GM13977 (cell line): ENCODE results near the gene ZNF423.

Source experiments
- DNase-seq: peaks from one replicate; pipeline ENCODE4 v3.0.0; 2012; ENCODE audit warnings: low spot score
- in situ Hi-C: fragments of 300-500 bp; cut with MboI; formaldehyde crosslinking; loops from one replicate; pipeline ENCODE4 v1.12.0; 2022; ENCODE audit warnings: low sequenced_read_pairs, low pct_unique_long_range_greater_than_20kb, mixed read lengths, inconsistent platforms; ENCODE audit not compliant: unreplicated experiment
- TF ChIP-seq, protein P1 (sequence below): IDR thresholded peaks from 2 replicates; pipeline ENCODE4 v1.5.1; 2012; ENCODE audit warnings: mild to moderate bottlenecking, control low read depth; ENCODE audit not compliant: insufficient read depth; ENCODE audit errors: extremely low read depth, missing control alignments

Gene ZNF423

DNA sequence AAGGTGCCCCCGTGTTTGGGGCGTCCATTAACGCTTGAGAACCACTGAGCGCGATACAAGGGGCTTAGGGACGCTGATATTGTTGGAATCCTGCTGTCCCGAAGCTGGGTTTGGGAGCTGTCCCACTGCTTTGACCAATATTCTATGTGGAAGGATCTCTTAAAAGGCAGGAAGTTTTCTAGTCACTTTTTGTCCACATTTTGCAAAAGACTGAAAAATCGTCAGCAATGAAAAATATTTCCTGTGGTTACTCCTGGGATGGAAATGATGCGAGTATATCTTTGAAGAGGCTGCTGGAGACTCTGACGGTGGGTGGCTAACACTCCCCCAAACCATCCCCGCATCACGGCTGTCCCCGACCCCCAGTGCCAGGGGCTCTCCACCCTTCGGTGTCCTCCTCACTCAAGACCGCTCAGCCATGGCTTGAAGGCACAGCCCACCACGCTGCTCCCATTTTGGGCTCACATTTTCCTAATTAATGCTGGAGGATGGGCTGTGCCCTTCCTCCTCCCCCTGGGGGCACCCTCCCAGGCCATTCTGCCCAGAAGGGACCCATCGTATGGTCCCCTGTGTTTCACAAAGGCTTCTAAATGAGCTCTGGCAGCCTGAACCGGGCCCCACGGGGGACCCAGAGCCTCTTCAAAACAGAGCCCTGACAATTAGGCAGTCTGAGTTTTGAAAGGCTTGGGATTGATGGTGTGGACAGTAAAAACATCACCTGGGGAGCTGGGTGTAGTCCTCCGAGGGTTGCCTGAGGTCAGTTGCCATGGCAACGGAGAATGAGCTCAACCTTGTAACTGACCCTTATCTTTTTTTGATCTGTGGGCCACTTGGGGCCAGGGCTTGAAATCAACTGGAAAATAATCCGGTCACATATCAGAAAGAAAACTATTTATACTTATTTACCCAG is 323.7 kb downstream of the ZNF423 start:
- in situ Hi-C loops = no loop called here
- TF ChIP-seq, protein P1, sequence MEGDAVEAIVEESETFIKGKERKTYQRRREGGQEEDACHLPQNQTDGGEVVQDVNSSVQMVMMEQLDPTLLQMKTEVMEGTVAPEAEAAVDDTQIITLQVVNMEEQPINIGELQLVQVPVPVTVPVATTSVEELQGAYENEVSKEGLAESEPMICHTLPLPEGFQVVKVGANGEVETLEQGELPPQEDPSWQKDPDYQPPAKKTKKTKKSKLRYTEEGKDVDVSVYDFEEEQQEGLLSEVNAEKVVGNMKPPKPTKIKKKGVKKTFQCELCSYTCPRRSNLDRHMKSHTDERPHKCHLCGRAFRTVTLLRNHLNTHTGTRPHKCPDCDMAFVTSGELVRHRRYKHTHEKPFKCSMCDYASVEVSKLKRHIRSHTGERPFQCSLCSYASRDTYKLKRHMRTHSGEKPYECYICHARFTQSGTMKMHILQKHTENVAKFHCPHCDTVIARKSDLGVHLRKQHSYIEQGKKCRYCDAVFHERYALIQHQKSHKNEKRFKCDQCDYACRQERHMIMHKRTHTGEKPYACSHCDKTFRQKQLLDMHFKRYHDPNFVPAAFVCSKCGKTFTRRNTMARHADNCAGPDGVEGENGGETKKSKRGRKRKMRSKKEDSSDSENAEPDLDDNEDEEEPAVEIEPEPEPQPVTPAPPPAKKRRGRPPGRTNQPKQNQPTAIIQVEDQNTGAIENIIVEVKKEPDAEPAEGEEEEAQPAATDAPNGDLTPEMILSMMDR = no peak
- no peak for DNase-seq

DNA sequence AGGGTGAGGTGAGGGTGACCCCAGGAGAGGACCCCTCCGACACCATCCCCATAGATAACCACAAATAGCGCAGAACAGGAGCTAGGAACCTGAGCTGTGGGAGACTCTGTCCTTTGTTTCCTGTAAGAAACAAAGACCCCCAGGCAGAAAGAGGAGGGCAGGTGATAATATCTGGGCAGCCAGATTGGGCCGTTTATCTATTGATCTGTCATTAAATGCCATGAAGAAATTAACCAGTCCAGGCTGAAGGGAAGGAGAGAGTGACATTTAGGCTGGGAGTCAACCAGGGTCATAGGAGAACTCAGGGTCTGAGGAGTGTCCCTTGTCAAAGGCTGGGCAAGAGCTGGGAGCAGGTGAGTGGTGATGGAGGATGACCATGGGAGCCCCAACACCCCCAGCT is 324.5 kb downstream of the ZNF423 start:
- in situ Hi-C loops = no loop called here
- TF ChIP-seq, protein P1 = no peak
- DNase-seq = no peak

DNA sequence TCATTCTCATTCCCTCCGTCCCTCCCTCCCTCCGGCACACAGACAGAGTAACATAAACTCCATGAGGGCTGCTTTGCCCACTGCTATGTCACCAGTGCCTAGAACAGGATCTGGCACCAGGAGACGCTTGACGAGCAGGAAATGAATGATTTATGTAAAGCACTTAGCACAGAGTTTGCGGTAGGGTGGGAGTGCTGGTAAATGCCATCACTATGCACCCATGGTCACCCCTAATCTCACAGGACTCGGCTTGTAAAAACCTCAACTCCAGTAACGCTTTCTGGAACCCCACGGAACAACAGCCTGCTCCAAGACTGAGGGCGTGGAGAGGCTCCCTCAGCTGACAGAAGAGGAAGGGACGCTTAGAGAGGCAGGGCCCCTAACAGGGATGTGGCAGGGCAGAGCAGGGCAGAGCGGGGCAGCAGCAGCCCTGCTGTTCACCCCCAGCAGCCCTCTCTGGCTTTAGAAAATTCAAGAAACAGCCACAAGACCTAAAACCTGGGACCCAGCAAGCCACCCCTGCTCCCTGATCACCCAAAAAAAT is 325.4 kb downstream of the ZNF423 start:
- no peak for DNase-seq
- in situ Hi-C loops = no loop called here

DNA sequence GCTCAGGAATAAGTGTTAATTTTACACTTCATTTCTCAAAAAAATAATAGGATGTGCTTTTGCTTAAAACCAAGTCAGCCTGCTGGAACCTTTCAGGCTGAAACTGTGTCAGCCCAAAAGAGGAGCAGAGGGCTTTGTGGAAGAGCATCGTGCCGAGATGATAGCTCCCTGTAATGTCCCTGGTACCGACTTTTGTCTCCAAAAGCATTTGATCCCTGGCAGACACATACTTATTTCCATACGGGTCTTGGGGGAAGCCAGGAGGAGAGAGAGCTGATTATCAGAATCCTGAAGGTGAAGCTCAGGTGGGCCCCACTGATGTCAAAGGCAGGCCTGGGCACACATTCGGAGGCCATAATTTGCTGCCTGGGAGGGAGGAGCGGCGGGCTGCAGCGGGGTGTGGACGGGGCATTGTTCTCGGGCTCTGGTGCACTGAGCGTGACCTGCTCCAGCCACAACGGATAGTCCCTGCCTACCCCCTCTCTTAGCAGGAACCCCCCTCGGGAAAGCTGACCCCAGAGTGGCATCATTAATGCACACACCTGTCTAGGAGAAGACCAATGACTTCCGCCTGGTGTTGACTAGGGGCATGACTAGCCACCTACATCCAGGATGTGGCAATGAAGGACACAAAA is 326.4 kb downstream of the ZNF423 start:
- TF ChIP-seq, protein P1 = no peak
- in situ Hi-C loops = no loop called here
- no peak for DNase-seq

More for the DNA sequence above, 325.4 kb downstream of the ZNF423 start:
- TF ChIP-seq, protein P1 = no peak

DNA sequence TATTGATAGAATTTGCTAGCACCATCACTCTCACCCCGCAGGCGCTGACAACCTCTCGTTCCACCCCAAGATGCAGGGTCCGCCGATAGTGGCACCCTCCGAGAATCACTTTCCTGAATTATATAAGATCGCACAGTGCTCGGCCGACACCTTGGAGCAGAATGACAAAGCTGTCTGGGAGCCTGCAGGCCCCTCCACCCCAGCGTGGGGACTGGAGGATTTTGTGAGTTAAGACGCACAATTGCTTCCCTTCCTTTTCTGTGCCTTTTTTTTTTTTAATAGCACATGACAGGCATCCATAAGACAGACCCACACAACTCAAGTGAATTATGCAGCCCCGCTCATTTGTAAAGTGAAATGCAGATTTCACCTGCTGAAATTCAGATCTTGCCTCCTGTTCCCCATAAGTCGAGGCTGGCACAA is 327.0 kb downstream of the ZNF423 start:
- no peak for DNase-seq
- in situ Hi-C loops = no loop called here
- TF ChIP-seq, protein P1 = no peak

DNA sequence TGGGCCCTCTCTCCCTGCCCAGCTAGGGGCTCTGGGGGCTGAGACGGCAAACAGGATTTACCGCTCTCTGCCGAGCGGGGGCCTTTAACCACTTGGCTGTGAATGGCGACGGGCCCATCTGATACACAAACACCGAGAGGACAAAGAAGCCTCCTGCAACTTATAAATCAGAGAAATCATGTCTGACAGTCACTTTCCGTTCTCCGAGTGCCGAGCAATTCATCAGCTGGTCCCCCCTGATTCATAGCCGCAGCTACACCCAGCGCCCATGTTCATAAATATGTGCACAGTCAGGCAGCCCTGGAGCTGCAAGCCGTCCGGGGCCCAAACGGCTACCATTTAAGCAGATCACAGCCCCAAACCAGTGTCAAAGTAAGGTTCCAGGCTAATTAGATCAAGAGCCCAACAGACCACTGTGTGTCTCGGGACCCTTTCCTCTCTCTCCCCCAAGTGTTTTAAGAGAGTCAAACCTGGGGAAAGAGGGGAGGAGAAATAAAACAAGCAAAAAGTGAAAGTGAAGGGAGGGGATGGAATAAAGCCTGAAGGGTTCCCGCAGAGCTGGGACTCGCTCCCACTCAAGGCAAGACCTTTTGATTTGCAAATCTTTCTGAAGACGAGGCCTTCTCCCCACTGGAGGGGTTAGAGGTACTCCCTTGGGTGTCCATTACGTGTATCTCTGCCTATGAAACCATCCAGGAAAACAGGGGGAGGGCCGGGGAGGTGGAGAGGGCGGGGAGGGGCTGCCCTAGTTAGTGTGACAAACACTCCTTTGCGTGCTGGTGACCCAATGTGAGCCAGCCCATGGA is 327.6 kb downstream of the ZNF423 start:
- peak; percentile 45 for DNase-seq

More for the DNA sequence above, 327.6 kb downstream of the ZNF423 start:
- in situ Hi-C loops = no loop called here
- TF ChIP-seq, protein P1 = no peak
